Nucleus accumbens (tissue), 56 donors: ENCODE data around the gene SLC17A8.
"Not testable (repeated sequence)": the region's sequence is repeated elsewhere in the genome, so short reads cannot be mapped to it uniquely, and the experiment has no call there.

Experiments
- DNase-seq, 56 donors: peaks; one replicate each; lab custom pipeline; 2025; lab: John Stamatoyannopoulos, UW

Gene SLC17A8

DNA sequence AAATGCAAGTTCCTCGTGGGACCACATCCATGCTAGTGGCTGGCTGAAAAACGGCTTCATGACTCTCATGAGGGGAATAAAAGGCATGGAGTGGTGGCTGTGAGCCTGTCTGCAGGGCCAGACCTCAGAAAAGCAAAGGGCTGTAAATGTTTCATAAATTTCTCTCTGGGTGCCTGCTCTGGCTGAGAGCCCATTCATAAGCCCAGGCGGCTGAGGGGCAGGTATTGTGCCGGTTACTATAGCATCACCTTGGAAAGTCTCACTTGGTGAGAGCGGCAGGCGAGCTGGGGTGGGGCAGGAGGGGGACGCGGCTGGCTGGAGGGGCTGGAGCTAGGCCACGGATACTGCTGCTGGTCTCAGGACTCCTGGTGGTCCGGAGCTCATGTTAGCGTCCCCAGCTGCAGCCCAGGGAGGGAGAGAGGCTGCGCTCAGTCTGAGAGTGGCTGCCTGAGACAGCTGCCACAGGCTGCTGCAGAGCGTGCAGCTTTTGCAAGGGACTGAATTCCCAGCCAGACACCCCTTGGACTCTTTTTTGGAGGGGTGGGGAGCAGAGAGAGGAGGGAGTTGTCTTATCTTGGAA, at the start of gene SLC17A8:
TSS of gene SLC17A8 (plus strand) at position 431 of the 580 bp plus-strand sequence. CDS start 318 bp downstream, outside the sequence.
- no peak for DNase-seq

DNA sequence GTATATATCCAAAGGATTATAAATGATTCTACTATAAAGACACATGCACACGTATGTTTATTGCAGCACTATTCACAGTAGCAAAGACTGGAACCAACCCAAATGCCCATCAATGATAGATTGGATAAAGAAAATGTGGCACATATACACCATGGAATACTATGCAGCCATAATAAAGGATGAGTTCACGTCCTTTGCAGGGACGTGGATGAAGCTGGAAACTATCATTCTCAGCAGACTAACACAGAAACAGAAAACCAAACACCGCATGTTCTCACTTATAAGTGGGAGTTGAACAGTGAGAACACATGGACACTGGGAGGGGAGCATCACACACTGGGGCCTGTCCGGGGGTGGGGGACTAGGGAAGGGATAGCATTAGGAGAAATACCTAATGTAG, 48.7 kb upstream of the SLC17A8 start:
- not testable (repeated sequence) for DNase-seq

DNA sequence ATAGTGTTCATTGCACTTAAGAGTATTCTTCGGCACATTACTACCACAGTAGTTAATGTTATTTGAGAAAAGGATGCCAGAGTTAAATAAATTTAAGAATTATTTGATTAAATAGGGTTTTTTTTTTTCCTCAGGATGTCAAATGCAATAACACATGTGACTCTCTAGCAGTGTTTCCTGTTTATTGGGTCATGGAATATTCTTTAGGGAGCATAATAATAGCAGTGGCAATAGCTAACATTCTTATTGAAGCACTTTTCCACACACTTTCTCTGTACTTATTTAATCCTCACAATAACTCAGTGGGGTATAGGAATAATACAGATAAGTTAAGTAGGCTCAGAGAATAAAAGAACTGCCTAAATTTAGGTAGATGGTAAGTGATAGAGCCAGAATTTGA, 45.6 kb upstream of the SLC17A8 start:
- no peak for DNase-seq

DNA sequence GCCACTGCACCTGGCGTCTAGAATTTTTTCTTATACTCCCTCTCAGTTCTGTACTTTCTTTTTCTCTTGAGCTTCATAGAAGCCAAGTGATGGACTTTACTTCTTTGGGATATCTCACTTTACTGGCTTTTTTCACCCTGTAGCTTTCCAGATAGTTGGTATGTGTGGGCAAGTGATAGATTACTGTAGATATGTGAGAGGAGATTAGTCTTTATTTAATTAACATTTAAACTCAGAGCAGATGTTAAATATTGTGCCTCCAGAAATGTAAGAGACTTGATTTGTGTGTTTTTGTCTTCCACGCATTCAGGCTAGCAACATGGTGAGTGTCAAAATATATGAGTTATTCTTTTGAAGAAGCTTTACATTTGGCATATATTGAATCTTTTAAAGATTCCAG, 39.5 kb upstream of the SLC17A8 start:
- DNase-seq, result no peak

DNA sequence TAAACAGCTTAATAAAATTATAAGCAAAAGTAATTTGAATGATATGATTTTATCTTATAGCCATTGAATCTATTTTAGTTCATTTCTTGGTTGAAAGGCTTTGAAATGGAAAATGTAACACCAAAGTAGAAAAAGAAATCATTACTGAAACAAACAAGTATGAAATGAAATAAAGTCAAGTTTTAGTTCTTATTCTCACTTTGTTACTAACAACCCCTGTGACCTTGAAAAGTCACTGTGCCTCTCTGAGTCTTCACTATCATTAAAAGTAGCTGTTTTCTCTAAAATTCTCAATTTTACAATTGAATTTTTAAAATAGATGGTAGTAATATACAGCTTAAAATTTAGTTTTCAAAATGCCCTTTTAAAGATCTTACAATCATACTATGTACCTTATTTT, 32.4 kb upstream of the SLC17A8 start:
- no peak for DNase-seq

DNA sequence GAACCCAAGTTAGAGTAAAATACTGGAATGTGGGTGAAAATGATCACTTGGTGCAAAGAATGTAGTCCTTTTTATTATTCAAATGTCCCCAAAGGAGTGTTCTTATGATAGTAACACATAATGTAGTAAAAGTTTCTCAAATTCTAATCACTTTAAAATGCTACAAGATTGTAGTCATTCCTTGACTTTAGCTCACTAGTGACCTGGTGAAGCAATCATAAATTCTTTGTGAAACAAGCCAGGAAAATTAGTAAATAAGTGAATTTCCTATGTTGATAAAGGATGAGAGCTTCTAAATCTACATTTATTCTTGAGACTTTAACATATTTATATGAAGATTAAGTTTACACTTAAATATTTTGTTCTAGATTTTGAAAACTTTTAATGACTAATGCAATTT, 30.7 kb upstream of the SLC17A8 start:
- DNase-seq, result no peak

DNA sequence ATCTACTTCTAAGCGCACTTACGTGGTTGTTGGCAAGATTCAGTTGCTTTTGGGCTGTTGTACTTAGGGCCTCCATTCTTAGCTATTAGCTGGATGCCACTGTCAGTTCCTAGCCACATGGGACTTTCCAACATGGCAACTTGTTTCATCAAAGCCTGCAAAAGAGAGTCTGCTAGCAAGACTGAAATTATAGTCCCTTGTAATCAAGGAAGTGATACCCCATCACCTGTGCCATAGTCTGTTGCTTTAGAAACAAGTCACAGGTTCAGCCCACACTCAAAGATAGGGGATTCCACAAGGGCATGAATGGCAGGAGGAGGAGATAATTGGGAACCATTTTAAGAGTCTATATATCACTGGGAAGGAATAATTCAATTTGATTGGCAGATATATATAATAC, 27.1 kb upstream of the SLC17A8 start:
- no peak for DNase-seq

DNA sequence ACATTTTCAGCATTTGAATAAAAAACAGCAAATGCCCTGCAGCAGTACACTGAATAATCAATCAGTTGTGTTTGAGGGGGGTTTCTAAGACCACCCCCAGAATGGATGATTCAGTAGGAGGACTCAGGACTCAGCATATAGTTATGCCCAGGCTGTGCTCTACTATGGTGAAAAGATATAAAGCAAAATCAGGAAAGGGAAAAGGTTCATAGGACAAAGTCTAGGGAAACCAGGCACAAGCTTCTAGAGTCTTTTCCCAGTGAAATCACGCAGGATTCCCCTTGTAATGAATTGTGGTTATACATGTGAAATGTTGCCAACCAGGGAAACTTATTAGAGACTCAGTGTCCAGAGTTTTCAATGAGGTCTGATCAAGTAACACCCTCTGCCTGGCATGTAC, 25.0 kb upstream of the SLC17A8 start:
- no peak for DNase-seq

DNA sequence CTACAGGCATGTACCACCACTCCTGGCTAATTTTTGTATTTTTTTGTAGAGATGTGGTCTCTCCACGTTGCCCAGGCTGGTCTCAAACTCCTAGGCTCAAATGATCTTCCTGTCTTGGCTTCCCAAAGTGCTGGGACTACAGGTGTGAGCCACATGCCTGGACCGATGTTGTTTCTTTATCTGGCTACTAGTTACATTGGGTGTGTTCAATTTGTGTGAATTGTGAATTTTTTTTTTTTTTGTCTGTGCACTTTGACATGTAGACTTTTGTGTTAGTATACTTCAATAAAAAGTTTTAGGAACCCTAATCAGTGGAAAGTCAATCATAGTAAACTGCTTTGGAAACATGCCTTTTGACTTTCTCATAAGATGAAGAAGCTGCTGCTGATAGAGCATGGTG, 24.0 kb upstream of the SLC17A8 start:
- no peak for DNase-seq

DNA sequence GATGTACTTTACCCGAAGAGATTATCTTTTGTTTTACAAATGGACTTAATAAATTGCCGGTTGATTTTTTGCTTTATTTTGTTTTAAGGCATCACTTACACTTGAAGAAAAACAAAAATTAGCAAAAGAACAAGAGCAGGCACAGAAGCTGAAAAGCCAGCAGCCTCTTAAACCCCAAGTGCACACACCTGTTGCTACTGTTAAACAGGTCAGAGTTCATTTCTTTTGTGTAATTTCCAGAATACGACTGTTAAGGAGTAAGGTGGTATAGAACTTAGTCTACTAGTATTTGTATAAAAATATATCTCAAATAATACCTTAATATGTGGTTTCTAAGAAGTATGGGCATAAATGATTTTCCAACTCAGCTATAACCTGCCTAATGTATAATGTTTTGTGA, 19.6 kb upstream of the SLC17A8 start:
- DNase-seq, result no peak

DNA sequence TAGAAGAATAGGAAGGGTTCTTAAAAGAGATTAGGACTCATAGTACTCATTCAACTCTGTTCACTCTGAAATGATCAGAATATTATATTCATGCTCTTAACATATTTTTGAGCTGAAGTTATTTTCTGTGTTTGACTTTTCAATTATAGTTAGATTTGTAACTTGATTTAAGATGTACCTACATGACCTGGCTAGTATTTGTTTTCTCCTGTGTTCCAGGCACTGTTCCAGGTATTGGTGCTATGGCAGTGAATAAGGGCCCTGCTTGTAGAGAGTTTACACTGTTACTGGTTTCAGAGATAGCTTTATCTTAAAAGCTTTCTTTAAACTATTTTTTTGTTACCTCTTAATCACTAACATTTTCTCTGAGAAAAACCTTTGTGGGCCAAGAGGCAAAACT, 19.1 kb upstream of the SLC17A8 start:
- DNase-seq, result no peak

DNA sequence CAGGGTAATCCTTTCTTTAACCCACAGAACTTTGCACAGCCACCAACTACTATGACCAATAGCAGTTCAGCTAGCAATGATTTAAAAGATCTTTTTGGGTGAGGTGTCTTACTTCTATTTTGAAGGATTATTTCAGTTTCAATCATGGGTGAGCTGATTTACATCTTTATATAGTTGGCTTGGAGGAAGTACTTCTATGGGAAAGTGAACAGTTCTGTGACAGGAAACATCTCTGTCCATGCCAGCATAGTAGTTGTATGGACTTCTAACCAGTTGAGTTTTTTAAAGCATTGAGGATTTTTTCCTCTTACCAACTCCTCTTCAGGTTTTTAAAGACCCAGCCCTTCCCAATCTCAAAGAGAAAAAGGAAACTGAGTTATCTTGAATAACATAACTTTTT, 17.8 kb upstream of the SLC17A8 start:
- DNase-seq, result no peak

DNA sequence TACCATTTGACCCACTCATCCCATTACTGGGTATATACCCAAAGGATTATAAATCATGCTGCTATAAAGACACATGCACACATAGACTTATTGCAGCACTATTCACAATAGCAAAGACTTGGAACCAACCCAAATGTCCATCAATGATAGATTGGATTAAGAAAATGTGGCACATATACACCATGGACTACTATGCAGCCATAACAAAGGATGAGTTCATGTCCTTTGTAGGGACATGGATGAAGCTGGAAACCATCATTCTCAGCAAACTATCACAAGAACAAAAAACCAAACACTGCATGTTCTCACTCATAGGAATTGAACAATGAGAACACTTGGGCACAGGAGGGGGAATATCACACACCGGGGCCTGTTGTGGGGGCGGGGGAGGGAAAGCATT, 14.0 kb upstream of the SLC17A8 start:
- DNase-seq, result not testable (repeated sequence)

DNA sequence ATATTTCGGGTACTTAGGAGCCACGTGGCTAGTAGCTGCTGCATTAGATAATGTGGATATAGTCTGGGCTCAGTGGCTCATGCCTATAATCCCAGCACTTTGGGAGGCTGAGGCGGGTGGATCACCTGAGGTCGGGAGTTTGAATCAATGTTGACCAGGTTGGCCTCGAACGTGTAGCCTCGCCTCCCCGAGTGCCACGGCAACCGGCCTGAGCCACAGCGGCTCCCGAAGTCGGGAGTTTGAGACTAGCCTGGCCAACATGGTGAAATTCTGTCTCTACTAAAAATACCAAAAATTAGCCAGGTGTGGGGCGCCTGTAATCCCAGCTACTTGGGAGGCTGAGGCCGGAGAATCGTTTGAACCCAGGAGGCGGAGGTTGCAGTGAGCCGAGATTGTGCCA, 12.5 kb upstream of the SLC17A8 start:
- not testable (repeated sequence) for DNase-seq

DNA sequence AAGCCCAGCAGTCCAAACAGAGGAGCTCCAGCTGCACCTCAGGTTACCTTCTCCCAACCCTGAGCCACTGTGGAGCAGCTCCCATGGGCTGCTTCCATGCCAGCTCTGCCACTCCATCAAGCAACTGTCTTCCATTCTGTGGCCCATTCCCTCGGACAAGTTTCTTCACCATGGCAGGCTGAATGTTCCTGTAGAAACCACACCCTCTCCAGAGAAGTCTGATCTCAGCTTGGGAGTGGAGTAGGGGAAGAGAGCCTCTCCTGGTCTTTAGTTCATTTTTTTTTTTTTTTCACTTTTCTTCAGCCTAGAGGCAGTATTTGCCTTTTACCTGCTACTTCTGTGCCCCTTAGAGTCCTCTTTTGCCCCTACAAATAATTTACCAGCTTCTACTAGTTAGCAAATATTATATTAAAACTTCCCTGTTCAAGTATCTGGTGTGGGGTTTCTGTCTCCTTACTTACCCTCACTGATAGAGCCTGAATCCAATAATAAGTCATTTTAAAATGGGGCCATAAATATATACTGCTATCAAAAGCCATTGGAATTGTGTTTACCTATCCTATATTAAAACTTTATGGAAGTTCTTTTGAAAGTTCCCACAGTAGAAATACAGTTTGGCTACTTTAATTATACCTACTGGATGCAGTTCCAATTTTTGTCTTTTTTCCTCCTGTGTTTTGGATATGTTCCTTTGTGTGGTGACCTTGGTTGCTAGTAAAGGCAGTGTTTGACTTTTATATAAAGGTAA, 11.7 kb upstream of the SLC17A8 start:
- DNase-seq, result no peak

DNA sequence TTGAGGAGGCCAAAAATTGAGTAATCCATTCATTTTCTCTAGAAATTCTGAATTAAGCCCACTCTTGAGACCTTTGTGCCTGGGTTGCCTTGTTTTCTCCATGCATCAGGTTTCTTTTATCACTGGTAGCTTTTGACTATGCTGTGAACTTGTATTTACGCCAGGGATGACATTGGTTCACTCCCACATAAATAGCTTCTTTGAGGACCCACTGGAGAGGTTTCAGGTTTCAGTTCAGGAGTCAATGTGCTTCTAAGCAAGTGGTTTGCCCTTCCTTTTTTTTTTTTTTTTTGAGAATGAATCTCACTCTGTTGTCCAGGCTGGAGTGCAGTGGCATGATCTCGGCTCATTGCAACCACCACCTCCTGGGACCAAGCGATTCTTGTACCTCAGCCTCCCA, 10.2 kb upstream of the SLC17A8 start:
- no peak for DNase-seq

DNA sequence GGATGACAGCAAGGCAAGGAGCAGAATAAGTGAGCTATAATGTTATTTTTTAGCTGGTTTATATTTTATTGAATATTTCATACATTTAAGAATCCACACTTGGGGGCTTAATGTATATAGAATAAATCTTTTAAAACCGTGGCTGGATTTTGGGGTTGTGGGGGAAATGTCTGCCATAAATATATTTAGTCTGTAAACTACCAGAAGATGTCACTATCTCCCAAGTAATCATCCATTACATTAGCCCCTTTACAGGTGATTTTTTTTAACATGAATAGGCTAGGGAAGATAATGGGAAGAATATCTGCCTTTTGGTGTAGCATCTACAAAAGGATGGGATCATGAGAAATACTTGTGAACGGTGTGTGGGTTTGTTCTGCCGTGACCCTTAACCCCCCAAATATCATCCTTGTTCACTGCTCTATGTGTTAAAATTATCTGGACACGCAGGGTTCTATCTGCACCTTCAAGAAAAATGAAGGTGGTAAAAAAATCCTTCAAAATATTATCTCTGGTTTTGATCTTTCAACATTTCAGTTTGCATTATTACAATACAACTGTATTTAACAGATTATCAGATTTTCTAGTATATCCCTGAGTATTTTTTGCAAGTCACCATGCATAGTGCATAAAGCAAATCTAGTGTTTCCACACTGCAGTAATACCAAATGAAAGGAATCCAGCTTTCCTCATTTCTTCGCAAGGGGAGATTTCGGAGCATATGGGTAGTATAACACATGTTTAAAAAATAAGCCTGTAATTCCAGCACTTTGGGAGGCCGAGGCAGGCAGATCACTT, 8.0 kb upstream of the SLC17A8 start:
- DNase-seq, result no peak

DNA sequence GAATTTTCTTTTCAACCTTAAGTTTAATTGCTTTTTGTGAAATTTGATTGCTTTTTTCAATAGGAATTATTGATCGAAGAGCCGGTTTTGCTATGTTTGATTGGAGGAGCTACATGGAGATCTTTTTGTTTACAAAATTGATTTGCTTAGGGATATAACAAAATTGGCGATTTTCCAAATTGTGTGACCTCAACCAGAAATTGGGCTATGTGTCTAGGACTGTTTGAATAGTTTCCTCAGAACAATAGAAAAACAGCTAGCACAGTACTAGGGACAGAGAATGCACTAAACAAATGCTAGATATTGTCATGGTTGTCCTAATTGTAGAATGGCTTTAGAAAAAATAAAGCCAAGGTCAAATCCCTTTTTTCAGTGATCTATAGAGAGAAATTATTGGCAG, 2.4 kb downstream of the SLC17A8 start:
- no peak for DNase-seq

DNA sequence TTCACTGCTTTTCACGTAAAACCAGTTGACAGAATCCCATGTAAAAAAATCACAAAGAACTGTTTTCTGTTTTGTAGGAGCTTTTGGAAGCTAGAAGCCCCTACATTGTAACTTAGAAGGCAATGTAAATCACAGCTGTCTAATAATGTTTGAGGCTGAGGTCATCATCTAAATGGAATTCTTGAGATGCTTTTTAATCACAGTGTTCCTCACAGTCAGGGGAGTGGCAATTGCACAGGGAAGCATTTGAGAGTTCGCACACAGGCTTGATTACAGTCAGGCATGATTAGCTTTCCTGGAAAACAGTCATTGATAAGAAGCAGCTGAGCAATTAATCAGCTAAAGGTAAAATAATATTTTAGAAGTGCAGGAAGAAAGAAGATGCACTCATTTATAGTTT, 2.9 kb downstream of the SLC17A8 start:
- no peak for DNase-seq

DNA sequence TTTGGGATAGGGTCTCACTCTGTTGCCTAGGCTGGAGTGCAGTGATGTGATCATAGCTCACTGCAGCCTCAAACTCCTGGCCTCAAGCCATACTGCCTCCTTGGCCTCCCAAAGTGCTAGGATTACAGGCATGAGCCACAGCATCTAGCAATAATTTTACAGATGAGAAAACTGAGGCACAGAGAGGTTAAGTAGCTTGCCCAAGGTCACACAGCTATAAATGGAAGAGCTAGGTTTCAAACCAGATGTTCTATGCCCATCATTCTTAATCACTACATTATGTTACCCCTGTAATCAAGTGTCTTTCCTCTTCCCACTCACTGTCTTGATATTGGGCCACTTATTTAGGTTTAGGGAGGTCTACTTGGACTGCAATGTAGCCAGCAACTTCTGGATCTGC, 3.6 kb downstream of the SLC17A8 start:
- DNase-seq, result no peak

DNA sequence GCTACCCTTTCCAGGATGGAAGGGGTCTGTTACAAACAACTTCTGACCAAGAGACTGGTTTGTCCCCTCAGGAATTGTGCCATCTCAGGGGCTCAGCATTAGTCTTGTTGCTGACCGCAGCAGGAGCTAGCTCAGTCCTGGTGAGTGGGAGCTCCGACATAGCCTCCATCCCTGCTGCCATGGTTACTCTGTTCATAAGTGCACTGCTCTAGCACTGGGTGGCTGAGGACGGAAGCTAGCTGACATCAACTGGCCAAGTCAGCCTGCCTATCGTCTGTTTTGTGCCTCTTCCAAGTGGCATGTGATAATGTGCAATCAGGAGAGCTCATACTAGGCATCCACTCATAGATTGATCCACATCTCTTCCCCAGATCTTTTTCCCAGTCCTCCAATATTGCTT, 7.5 kb downstream of the SLC17A8 start:
- no peak for DNase-seq

DNA sequence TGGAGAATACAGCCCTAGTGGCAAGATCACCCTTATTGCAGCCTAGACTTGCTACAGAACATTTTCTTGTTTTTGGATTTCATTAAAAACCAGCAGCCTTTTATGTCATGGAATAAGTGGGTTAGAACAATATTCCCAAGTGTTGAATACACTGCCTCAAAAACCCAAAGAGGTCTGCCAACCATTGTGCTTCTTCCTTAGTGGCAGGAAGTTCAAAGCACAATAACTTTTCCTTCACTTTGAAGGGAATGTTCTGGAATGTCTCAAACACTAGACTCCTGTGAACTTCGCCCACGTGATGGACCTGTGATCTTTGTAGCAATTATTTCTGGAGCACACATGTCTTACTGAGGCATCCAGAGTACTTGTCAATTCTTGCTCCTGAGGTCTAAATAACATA, 8.5 kb downstream of the SLC17A8 start:
- no peak for DNase-seq
